NCI-H69 (cell line): ENCODE results near the gene SSR2.
A peak's percentile ranks its signal among the peaks of the same experiment; 100 is the strongest.
"Not testable (repeated sequence)": the region's sequence is repeated elsewhere in the genome, so short reads cannot be mapped to it uniquely, and the experiment has no call there.

ENCODE experiments used
- DNase-seq: peaks from one replicate; lab custom pipeline; 2025; lab: John Stamatoyannopoulos, UW

SSR2 gene

GRCh38 chr1:156048663-156049258, 28.0 kb upstream of the SSR2 start:
- no peak for DNase-seq

- DNase-seq: no peak
Observed at GRCh38 chr1:156045076-156045475, 24.3 kb upstream of the SSR2 start.

- DNase-seq: no peak
Observed at GRCh38 chr1:156042828-156043227, 22.1 kb upstream of the SSR2 start.

GRCh38 chr1:156034991-156035390, 14.2 kb upstream of the SSR2 start:
- not testable (repeated sequence) for DNase-seq

GRCh38 chr1:156033011-156033410, 12.3 kb upstream of the SSR2 start:
- DNase-seq: no peak

- DNase-seq: no peak
Observed at GRCh38 chr1:156026588-156026987, 5.8 kb upstream of the SSR2 start.

GRCh38 chr1:156025876-156026275, 5.1 kb upstream of the SSR2 start:
- DNase-seq: peak; percentile 81

- no peak for DNase-seq
Observed at GRCh38 chr1:156024801-156025200, 4.0 kb upstream of the SSR2 start.

- DNase-seq: no peak
Observed at GRCh38 chr1:156021954-156022353, 1.2 kb upstream of the SSR2 start.

- peak; percentile 51 for DNase-seq
Observed at GRCh38 chr1:156021093-156021428, 310 bp upstream of the SSR2 start.

GRCh38 chr1:156019946-156020292, 832 bp downstream of the SSR2 start:
- DNase-seq: no peak

- DNase-seq: no peak
Observed at GRCh38 chr1:156014829-156015228, 5.9 kb downstream of the SSR2 start.

- DNase-seq: no peak
Observed at GRCh38 chr1:156012051-156012817, 8.5 kb downstream of the SSR2 start.

GRCh38 chr1:156009404-156009803, 11.3 kb downstream of the SSR2 start:
- no peak for DNase-seq

- no peak for DNase-seq
Observed at GRCh38 chr1:156006666-156007376, 13.9 kb downstream of the SSR2 start.

- DNase-seq: no peak
Observed at GRCh38 chr1:156004843-156005584, 15.7 kb downstream of the SSR2 start.

GRCh38 chr1:156003923-156004188, 16.9 kb downstream of the SSR2 start:
- DNase-seq: no peak

GRCh38 chr1:156002188-156002911, 18.4 kb downstream of the SSR2 start:
- DNase-seq: no peak

GRCh38 chr1:156001662-156002171, 19.0 kb downstream of the SSR2 start:
- no peak for DNase-seq

GRCh38 chr1:156001021-156001661, 19.6 kb downstream of the SSR2 start:
- DNase-seq: no peak

GRCh38 chr1:155999964-156000363, 20.8 kb downstream of the SSR2 start:
- no peak for DNase-seq

- DNase-seq: no peak
Observed at GRCh38 chr1:155996166-155996565, 24.6 kb downstream of the SSR2 start.
